Osteocyte (in vitro differentiated cells): ENCODE measurements around the gene CRIP3. TPM values are rescaled to one million over a fixed set of nuclear protein-coding genes. Genes with fewer than 3 reads are reported as not detected.

Experiments used
- DNase-seq: peaks from one replicate; pipeline ENCODE4 v3.0.0; 2021; ENCODE audit warnings: mixed read lengths; ENCODE audit not compliant: unreplicated experiment; ENCODE audit errors: extremely low spot score
- H3K27ac Mint-ChIP-seq: one replicate; pipeline ENCODE4 v1.8.0; 2021; ENCODE audit warnings: mild to moderate bottlenecking, mixed read lengths; ENCODE audit not compliant: unreplicated experiment
- H3K27me3 Mint-ChIP-seq: one replicate; pipeline ENCODE4 v1.8.0; 2021; ENCODE audit warnings: mixed read lengths; ENCODE audit not compliant: unreplicated experiment
- H3K36me3 Mint-ChIP-seq: one replicate; pipeline ENCODE4 v1.8.0; 2021; ENCODE audit warnings: mixed read lengths; ENCODE audit not compliant: unreplicated experiment
- H3K4me1 Mint-ChIP-seq: one replicate; pipeline ENCODE4 v1.8.0; 2021; ENCODE audit warnings: mixed read lengths; ENCODE audit not compliant: unreplicated experiment
- H3K4me3 Mint-ChIP-seq: one replicate; pipeline ENCODE4 v1.8.0; 2021; ENCODE audit warnings: mild to moderate bottlenecking, moderate library complexity, mixed read lengths; ENCODE audit not compliant: unreplicated experiment
- H3K9me3 Mint-ChIP-seq: one replicate; pipeline ENCODE4 v1.8.0; 2021; ENCODE audit warnings: mixed read lengths; ENCODE audit not compliant: unreplicated experiment
- CTCF ChIP-seq: fragments of 200-600 bp; sonication (generic); IDR thresholded peaks from 2 replicates; pipeline ENCODE4 v1.5.0; 2021; ENCODE audit warnings: antibody characterized with exemption, mild to moderate bottlenecking, moderate library complexity
- total RNA-seq: library from RNA; stranded (reverse); gene quantifications from 2 replicates; pipeline ENCODE4 v1.2.1, GENCODE V29; 2021

Gene CRIP3
- total RNA-seq, 1 donor from 2014 or later = 1.8 TPM

- no peaks in the 10 kb centered on the region for H3K9me3 Mint-ChIP-seq
- peaks cover 3% of the 10 kb centered on the region for H3K27me3 Mint-ChIP-seq
- TF ChIP-seq CTCF = no peak
- no peaks in the 10 kb centered on the region for H3K36me3 Mint-ChIP-seq
- peaks cover 1% of the 10 kb centered on the region for H3K4me1 Mint-ChIP-seq
- H3K27ac Mint-ChIP-seq = no peak overlapping the region
- H3K4me3 Mint-ChIP-seq = no peak overlapping the region
- no peak for DNase-seq
Measured at GRCh38 chr6:43287717-43288679, 20.6 kb downstream of the CRIP3 start.

- peaks cover 1% of the 10 kb centered on the region for H3K4me1 Mint-ChIP-seq
- H3K9me3 Mint-ChIP-seq = no peaks in the 10 kb centered on the region
- DNase-seq = no peak
- no peak overlapping the region for H3K4me3 Mint-ChIP-seq
- H3K27ac Mint-ChIP-seq = no peak overlapping the region
- H3K27me3 Mint-ChIP-seq = no peaks in the 10 kb centered on the region
- no peak for TF ChIP-seq CTCF
- H3K36me3 Mint-ChIP-seq = no peaks in the 10 kb centered on the region
Measured at GRCh38 chr6:43286980-43287716, 21.5 kb downstream of the CRIP3 start.

- H3K27ac Mint-ChIP-seq = no peak overlapping the region
- H3K36me3 Mint-ChIP-seq = no peaks in the 10 kb centered on the region
- H3K4me1 Mint-ChIP-seq = peaks cover 1% of the 10 kb centered on the region
- no peaks in the 10 kb centered on the region for H3K27me3 Mint-ChIP-seq
- no peak for DNase-seq
- no peak for TF ChIP-seq CTCF
- H3K9me3 Mint-ChIP-seq = no peaks in the 10 kb centered on the region
- H3K4me3 Mint-ChIP-seq = no peak overlapping the region
Measured at GRCh38 chr6:43286456-43286979, 22.1 kb downstream of the CRIP3 start.

GRCh38 chr6:43285832-43286231 lies 22.8 kb downstream of the CRIP3 start:
- no peak overlapping the region for H3K4me3 Mint-ChIP-seq
- no peak for DNase-seq
- no peaks in the 10 kb centered on the region for H3K36me3 Mint-ChIP-seq
- no peaks in the 10 kb centered on the region for H3K9me3 Mint-ChIP-seq
- peaks cover 2% of the 10 kb centered on the region for H3K27me3 Mint-ChIP-seq
- peaks cover 1% of the 10 kb centered on the region for H3K4me1 Mint-ChIP-seq
- no peak overlapping the region for H3K27ac Mint-ChIP-seq
- no peak for TF ChIP-seq CTCF
